ENCODE data around the gene PADI2.

The PADI2 gene

GRCh38 chr1:17112496-17113236 lies 6.6 kb downstream of the PADI2 start:
- no peak for DNase-seq (ENCODE audit: low spot score)

GRCh38 chr1:17112076-17112475 lies 7.2 kb downstream of the PADI2 start:
- no peak for DNase-seq (ENCODE audit: low spot score)

- DNase-seq (ENCODE audit: low spot score): no peak
Observed at GRCh38 chr1:17110555-17110926, 8.7 kb downstream of the PADI2 start.

- no peak for DNase-seq (ENCODE audit: low spot score)
Observed at GRCh38 chr1:17109892-17110554, 9.2 kb downstream of the PADI2 start.

- no peak for DNase-seq (ENCODE audit: low spot score)
Observed at GRCh38 chr1:17108786-17109185, 10.5 kb downstream of the PADI2 start.

GRCh38 chr1:17108360-17108759 lies 10.9 kb downstream of the PADI2 start:
- no peak for DNase-seq (ENCODE audit: low spot score)

- DNase-seq (ENCODE audit: low spot score): no peak
Observed at GRCh38 chr1:17104782-17105181, 14.5 kb downstream of the PADI2 start.

- DNase-seq (ENCODE audit: low spot score): no peak
Observed at GRCh38 chr1:17102232-17102631, 17.0 kb downstream of the PADI2 start.

- DNase-seq (ENCODE audit: low spot score): no peak
Observed at GRCh38 chr1:17101261-17101660, 18.0 kb downstream of the PADI2 start.

- DNase-seq (ENCODE audit: low spot score): no peak
Observed at GRCh38 chr1:17099616-17100340, 19.5 kb downstream of the PADI2 start.

GRCh38 chr1:17098446-17099317 lies 20.6 kb downstream of the PADI2 start:
- no peak for DNase-seq (ENCODE audit: low spot score)

- no peak for DNase-seq (ENCODE audit: low spot score)
Observed at GRCh38 chr1:17097787-17098186, 21.5 kb downstream of the PADI2 start.

GRCh38 chr1:17097147-17097546 lies 22.1 kb downstream of the PADI2 start:
- DNase-seq (ENCODE audit: low spot score): no peak

- no peak for DNase-seq (ENCODE audit: low spot score)
Observed at GRCh38 chr1:17096584-17096983, 22.7 kb downstream of the PADI2 start.

GRCh38 chr1:17095141-17095540 lies 24.1 kb downstream of the PADI2 start:
- no peak for DNase-seq (ENCODE audit: low spot score)

GRCh38 chr1:17094664-17095063 lies 24.6 kb downstream of the PADI2 start:
- no peak for DNase-seq (ENCODE audit: low spot score)

GRCh38 chr1:17093822-17094393 lies 25.3 kb downstream of the PADI2 start:
- no peak for DNase-seq (ENCODE audit: low spot score)

- DNase-seq (ENCODE audit: low spot score): no peak
Observed at GRCh38 chr1:17091252-17091651, 28.0 kb downstream of the PADI2 start.

GRCh38 chr1:17089506-17089905 lies 29.7 kb downstream of the PADI2 start:
- no peak for DNase-seq (ENCODE audit: low spot score)

GRCh38 chr1:17086751-17087150 lies 32.5 kb downstream of the PADI2 start:
- DNase-seq (ENCODE audit: low spot score): no peak

- no peak for DNase-seq (ENCODE audit: low spot score)
Observed at GRCh38 chr1:17084787-17085186, 34.5 kb downstream of the PADI2 start.

- DNase-seq (ENCODE audit: low spot score): no peak
Observed at GRCh38 chr1:17082761-17083160, 36.5 kb downstream of the PADI2 start.

All from D341Med (cell line).